Stimulated activated CD4-positive, alpha-beta T cell treated with anti-CD3 and anti-CD28 coated beads, TNF-alpha, amount 100 ng/mL, for 4 hours (primary cell): Measurements from ENCODE around the gene RGS5.
"Not testable (repeated sequence)": the region's sequence is repeated elsewhere in the genome, so short reads cannot be mapped to it uniquely, and the experiment has no call there.

Source experiments
- DNase-seq, 3 experiments: peaks; one replicate each; pipeline ENCODE4 v3.0.0-alpha.2; 2020; ENCODE audit warnings: low read depth in 3 of 3

RGS5 gene, protein sequence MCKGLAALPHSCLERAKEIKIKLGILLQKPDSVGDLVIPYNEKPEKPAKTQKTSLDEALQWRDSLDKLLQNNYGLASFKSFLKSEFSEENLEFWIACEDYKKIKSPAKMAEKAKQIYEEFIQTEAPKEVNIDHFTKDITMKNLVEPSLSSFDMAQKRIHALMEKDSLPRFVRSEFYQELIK

DNA sequence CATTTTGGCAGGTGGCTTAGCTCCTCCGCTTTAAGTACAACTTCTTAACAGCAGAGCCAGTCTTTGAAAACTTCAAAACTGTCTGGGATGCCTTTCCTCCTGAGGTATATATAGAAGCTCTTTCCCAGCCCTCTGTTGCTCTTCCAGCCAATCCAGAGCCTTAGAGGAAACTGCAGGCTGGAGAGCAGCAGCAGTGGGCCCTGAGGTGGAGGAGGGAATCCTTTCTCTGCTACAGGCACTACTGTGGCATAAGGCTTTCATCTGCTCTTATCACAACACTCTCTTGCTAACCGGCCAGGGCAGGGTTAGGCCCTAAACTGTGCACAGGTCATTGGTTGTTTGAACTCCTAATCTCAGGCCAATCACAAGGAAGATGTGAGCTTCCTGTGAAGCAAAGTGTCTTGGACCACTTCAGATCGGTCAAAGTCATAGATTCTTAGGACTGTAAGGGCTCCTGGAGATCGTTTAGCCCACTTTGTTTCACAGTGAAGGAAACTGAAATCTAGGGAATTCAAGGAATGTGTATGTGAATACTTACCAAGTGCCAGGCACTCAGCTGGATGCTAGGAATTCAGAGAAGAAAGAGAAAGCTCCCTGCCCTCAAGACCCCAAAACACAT is at the start of gene RGS5:
Gene RGS5, minus strand, starts transcription at position 84 of the 619 bp plus-strand sequence. Its CDS starts 81 bp downstream, at position 3.
- no peak for DNase-seq

DNA sequence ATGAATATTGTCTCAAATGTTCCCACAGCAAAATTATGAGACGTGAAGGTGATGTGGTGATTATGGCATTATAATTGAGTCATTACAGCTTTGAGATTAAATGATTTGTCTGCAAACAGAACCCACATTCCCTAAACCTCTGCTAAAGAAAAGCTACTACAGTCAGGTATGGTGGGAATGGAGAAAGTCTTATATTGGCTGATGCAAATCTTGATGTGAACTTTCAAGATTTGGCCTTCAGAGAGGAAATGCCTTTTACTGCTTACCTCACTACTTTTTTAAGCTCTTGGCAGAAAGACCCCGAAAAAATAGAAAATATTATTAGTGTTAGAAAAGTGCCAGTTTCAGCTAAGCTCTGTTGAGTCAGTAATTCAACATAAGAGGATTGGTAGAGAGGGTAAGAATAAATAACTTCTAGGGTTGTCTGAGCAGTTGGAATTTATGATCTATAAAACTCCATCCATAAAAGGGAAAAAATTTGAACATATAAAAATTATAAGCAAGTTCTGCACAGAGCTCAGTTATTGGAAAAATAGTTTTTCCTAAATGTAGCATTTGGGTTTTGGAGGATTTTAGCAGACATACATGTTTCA is 47.8 kb upstream of the RGS5 start:
- DNase-seq, result no peak

DNA sequence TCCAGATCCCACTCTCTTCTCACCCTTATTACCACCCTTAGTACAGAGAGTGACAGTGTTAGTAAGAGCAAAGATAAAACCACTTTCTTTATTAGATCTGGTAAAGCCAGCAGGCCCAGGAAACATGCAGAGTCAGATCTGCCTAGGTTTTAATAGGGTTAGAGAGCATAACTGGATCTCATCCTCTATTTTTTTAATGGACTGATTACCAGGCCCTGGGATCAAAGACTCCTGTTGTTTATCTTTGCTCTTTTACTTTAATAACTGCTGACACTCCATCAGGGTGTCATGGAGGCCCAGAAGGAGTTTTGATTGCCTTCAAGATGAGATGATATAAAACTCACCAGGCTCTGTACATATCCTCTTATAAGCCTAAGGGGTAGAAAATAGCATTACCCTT is 45.3 kb upstream of the RGS5 start:
- no peak for DNase-seq

DNA sequence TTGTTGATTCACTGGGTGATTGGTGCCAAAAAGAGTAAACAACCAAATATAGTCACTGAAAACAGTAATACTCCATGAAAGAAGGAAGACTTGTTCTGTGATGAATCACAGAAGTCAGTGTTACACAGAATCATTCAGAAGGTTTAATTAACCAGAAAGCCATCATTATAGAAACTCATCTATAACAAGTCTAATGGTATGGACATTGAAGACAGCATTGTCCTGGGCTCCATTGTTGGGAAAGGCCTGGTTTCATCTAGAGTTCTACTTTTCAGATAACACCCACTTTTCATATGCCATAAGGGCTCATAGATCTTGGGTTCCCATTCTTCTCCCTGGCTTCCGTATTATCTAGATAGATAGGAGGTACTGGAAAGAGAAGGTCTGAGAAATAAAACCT is 41.9 kb upstream of the RGS5 start:
- DNase-seq, result not testable (repeated sequence)

DNA sequence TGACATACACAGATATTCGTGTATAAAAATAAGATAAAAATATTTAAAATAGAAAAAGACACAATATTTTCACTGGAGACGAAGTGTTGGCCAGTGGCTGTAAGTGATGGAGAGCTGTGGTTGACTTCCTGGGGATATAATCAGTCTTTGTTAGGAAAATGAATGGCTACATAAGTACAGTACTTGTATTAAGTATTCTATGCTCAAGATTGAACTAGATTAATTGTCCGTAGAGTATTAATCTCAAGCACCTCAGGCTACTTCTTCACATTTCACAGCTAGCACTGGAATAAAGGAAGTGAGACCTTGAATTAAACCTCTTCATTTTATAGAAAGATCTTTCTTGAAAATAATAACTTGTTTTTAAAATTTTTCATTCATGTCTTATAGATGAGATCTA is 39.0 kb upstream of the RGS5 start:
- DNase-seq, result no peak

DNA sequence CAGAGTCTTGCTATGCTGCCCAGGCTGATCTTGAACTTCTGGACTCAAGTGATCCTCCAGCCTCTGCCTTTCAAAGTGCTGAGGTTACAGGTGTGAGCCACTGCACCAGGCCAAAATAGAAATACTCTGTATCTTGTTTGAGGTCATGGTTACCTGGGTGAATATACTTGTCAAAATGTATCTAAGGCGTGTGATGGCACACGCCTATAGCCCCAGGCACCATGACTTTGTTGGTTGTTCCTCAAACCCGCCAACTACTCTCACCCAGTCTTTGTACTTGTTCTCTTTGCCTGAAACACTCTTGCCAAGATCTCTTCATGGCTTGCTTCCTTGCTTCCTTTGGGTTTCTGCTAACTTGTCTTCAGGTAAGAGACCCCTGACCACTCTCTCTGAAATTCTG is 38.0 kb upstream of the RGS5 start:
- DNase-seq, result no peak

DNA sequence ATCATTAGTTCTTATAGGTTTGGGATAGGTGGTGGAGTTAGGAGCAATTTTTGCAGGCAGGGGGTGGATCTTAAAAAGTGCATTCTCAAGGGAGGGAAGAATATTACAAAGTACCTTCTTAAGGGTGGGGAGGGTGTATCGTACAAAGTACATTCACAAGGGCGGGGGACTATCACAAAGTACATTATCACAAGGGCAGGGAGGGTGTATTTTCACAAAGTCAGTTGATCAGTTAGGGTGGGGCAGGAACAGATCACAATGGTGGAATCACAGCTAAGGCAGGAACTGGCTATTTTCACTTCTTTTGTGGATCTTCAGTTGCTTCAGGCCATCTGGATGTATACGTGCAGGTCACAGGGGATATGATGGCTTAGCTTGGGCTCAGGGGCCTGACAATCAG is 30.9 kb upstream of the RGS5 start:
- not testable (repeated sequence) for DNase-seq

DNA sequence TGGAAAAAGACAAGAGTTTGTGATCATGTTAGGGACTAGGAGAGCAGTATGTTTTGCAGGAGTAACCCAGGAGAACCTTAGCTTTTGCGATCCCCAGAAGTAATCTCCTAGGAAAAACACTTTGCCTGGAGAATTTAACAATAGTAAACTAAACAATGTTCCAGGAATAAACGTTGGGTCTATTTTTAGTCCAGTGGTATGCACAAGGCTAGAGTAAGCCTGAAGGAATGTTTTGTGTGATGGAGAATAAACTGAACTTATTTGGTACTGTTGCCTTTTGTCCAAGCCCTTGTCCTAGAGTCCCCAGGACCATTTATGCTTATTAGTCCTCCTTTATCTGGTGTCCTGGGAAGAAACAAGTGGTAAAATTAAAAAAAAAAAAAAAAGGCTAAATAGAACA is 28.7 kb upstream of the RGS5 start:
- no peak for DNase-seq

DNA sequence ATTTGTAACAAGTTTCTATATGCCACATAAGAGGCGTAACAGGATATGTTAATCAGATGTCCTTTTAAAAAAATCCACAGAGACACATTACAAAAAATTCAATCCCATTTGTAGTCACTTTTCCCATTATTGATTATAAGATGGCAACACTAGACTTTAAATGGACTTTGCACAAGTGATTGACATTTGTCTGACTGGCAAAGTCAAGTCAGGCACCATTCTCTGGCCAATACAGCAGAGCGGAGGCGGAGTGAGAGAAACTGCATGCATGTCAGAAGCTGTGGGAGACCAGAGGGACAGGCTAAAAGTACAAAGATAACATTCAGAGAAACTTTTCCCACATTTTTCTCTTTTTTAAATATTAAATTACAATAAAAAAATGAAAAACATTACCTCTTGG is 28.1 kb upstream of the RGS5 start:
- DNase-seq, result no peak

DNA sequence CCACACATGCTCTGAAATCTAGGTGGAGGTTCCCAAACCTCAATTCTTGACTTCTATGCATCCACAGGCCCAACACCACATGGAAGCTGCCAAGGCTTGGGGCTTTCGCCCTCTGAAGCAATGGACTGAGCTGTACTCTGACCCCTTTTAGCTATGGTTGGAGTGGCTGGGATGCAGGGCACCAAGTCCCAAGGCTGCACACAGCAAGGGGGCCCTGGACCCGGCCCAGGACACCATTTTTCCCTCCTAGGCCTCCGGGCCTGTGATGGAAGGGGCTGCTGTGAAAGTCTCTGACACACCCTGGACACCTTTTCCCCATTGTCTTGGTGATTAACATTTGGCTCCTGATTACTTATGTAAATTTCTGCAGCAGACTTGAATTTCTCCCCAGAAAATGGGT is 25.6 kb upstream of the RGS5 start:
- DNase-seq, result not testable (repeated sequence)

DNA sequence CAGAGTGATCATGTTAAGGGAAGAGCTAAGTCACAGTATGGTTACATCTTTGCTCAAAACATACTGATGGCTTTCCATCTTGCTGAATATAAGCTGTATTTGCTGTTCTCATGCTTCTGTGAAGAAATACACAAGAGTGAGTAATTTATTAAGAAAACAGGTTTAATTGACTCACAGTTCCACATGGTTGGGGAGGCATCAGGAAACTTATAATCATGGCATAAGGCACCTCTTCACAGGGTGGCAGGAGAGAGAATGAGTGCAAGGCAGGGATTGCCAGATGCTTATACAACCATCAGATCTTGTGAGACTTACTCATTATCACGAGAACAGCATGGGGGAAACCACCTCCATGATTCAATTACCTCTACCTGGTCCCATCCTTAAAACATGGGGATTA is 24.4 kb upstream of the RGS5 start:
- no peak for DNase-seq

DNA sequence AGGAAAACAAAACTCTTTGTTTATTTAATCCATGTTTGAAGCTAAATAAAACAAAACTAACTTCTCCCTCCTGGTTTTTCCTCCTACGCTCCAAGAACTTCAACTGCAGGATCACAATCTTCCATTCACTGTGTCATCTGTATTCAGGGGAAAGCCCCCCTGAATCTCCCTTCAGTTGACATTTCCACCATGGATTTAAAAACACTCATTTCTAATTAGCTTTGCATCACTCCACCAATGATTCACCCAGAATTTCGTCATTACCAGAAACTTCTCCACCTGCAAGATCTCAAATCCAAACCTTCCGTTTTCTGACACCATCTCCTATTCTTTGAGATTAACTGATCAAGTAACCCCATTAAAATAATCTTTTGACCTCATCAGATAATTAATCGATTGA is 10.9 kb upstream of the RGS5 start:
- DNase-seq, result no peak

DNA sequence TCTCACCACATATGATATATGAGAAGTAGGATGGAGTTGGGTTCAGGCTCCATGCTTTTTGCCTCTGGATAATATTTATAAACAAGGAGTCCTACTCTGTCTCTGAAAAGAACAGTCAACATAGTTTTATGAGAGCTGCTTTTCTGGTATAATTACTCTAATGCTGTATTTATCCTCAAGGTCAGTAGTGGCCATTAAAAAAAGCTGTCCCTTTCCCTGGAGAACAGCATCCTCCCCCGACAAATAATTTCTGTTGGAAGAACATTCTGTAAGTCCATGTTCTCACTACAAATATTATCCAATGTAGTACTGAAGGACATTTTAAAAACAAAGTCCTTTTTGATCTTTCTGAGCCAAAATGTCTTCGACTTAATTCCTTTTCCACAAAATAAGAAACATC is 9.0 kb upstream of the RGS5 start:
- no peak for DNase-seq

DNA sequence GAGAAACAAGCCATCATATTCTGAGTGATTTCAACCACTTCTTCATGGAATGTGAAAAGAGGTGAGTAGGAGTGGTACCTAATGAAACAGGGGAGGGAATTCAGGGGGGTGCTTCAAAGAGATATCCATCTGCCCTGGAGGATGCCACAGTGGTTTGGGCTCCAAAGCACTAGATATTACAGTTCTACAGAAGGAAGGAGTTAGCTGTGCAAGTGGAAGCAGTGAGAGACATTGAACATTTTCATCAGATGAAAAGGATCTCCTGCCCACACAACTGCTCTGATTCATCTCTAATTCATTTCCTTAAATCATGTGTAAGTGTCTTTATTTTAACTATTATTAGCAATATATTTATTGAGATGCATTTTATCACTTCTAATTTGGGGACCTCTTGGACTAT is 2.8 kb upstream of the RGS5 start:
- no peak for DNase-seq

DNA sequence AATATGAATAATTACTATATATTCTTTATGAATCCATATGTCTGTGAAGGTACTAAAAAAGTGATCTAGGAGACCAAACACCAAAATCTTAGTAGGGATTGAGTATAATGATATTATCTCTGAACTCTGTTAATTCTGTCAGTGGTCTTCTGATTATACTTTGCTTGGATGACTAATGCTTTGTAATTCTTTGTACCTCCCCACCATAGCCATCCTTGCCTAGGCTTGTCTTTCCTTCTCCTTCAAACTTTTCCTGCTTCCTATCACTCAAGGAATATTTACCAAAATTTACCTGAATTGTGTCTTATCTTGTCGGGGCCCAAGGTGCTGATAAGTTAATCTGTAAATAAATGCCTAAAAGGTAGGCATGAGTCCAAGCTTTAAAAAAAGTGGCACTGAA is 845 bp upstream of the RGS5 start:
- no peak for DNase-seq

DNA sequence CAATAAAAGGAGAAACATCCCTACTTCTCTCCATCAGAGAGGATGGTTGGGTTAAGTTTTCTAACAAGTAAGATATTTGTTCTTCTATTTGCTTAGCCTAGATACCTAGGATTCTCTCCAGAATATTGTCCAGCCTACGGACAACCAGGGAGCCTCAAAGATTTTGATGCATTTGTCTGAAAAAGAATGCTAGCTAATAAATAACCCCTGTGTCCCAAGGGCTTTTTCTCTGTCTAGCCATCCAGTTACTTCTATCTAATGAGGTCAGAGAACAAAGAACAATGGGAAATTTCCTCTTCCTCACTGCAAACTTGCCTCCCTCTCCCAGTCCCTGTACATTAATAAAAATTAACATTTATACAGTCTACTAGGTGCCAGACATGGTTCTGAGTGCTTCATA is 810 bp downstream of the RGS5 start:
- DNase-seq, result no peak

DNA sequence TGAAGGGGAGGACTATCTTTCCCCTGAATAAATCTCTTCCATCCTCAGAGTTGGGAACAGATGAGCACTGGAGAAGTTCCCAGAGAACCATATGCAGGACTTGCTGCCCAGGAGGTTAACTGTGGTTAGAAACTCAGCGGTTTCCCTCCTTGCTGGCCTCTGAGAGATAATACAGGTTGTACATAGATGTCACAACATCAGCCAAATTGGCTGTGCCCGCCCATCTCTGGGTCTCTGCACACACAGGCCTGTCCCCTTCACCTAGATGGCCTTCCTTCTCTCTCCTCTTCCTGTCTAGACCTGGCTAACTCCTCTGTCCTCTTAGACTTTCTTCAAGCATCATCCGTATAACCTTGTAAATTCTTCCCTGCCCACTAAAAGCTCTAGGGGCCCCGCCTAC is 5.7 kb downstream of the RGS5 start:
- DNase-seq, result no peak

DNA sequence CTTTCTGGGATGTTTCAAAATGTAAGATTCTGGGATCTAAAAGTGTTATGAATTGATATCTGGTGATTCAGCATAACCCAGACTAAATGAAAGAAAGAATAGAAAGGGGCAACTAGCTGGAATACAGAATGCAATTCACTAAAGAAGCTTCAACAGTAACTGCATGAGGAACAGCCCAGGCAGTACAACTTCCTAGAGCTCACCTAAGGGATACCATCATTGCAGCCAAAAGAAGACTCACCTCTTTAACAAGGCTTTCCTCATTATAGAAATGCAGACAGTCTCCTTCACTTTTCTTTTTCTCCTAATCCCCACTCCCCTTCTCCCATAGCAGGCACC is 6.3 kb downstream of the RGS5 start:
- no peak for DNase-seq

DNA sequence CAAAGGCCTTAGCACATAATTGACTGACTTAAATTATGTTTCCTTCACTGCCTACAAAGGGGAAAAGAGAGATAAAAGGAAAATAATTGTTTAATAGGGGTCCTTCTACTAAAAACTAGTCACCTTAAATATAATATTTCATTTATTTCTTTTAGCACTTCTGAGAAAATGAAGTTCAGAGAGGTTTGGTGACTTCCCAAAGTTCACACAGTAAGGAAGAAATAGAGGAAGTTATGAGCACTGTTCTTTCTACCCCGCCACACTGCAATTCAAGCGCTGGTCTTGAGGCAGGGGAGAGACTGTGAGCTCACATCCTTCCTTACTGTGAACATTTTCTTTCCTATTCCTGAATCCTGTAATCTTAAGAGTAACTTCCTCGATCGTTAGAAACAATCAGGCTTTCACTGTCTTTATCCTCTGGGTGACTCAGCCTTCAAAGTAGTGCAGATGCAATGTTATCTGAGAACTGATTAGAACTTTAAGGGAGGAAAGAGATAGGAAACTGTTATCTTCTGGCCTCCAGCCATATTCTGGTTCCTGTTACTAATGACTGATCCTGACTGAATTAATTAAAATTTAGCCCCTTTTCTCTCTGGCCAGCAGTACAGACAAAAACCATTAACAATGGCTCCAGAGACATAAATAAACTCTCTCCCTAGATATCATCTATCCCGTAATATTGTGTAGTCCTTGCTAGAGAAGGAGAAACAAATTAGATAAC is 6.8 kb downstream of the RGS5 start:
- no peak for DNase-seq

DNA sequence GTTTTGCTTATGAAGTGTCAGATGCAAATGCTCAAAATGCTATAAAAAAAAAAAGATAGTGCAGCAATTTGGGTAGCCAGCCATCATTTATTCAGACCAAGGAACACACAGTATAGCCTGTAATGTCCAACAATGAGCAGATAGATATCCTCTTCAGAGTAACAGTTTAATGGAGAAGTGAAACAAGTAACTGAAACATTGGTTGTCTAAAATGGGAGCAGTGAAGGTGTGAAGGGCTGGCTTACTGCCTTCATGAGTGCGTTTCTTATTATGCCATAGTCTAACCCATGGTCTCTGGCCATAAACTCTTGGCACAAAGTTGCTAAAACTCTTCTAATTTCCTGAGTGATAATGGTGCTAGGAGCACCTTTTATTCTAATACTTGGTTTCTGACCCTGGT is 11.4 kb downstream of the RGS5 start:
- no peak for DNase-seq

DNA sequence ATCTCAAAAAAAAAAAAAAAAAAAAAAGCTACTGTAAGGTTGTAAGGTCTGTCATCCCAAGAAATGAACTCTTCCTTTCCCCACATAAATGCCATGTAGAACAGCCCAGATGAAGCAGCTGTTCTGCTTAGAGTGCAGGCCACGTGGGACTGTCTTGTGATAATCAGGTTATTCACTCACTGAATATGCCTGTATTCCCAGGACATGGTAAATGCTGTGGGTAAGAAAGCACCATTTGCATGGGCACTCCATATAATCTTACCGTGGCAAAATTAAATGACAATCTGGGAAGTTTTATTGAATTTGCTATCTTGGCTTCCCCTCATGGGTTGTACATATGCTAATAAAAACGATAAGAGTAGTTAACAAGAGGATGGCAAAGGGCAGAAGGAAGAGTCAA is 13.8 kb downstream of the RGS5 start:
- no peak for DNase-seq

DNA sequence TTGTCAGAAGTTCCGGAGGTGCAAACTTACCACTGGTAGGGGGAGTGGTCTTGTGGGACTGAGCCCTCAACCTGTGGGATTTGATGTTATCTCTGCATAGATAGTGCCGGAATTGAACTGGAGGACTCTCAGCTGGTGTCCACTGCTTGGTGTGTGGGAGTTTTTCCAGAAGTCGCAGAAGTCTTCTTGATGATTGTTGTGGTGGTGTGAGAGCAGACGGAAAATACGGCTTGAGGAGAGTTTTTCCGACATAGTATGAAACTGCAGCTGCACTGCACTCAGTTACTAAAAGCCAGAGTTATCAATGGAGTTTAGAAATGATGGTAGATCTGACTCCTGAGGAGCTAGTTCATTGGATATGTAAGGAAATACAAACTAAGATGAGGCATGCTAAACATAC is 14.9 kb downstream of the RGS5 start:
- no peak for DNase-seq

DNA sequence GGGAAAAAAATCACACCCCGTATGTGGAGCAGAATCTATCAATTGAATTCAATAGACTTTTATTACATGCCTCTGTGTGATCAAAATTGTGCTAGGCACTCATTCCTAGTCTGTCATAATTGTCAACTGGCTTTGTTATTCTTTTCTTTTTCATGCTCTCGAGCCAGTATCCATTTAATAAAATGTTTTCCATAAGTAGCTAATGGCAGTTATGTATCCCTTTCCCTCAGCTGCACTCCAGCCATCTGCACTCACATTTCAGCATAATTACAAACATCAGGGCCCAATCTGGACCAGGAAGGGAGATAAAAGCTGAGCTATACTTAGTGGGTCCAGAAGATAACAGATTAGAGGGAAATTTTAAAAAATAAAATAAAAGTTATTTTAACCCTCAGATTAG is 15.9 kb downstream of the RGS5 start:
- DNase-seq, result no peak
